Endodermal cell (in vitro differentiated cells): Measurements from ENCODE around the gene BNIPL. TPM values are rescaled to one million over a fixed set of nuclear protein-coding genes. Genes with fewer than 3 reads are reported as not detected.
A peak's percentile ranks its signal among the peaks of the same experiment; 100 is the strongest.

Experiments used
- DNase-seq: peaks from one replicate; pipeline ENCODE4 v3.0.0-alpha.2; 2017
- H3K27ac ChIP-seq: 2 replicates; pipeline ENCODE4 v1.5.1; 2013; ENCODE audit warnings: mild to moderate bottlenecking, low read depth, low read length, moderate library complexity
- H3K27me3 ChIP-seq: 2 replicates; pipeline ENCODE4 v1.6.1; 2013; ENCODE audit warnings: mild to moderate bottlenecking, low read length, moderate library complexity; ENCODE audit not compliant: insufficient read depth, control insufficient read depth, poor library complexity, severe bottlenecking
- H3K36me3 ChIP-seq: 2 replicates; pipeline ENCODE4 v1.7.0; 2013; ENCODE audit warnings: mild to moderate bottlenecking, low read length, moderate library complexity; ENCODE audit not compliant: control insufficient read depth, insufficient read depth
- H3K4me1 ChIP-seq: one replicate; pipeline ENCODE4 v1.7.0; 2013; ENCODE audit warnings: low read length; ENCODE audit not compliant: control insufficient read depth, insufficient read depth
- H3K4me3 ChIP-seq: 2 replicates; pipeline ENCODE4 v1.5.1; 2013; ENCODE audit warnings: mild to moderate bottlenecking, low read length, moderate library complexity
- H3K9ac ChIP-seq: 2 replicates; pipeline ENCODE4 v1.6.1; 2013; ENCODE audit warnings: mild to moderate bottlenecking, low read length, moderate library complexity; ENCODE audit not compliant: poor library complexity, severe bottlenecking; ENCODE audit errors: extremely low read depth
- H3K9me3 ChIP-seq: 2 replicates; pipeline ENCODE4 v1.6.1; 2013; ENCODE audit warnings: mild to moderate bottlenecking, low read length, moderate library complexity; ENCODE audit not compliant: control insufficient read depth
- H3K27ac Mint-ChIP-seq: 2 replicates; pipeline ENCODE4 v1.8.0; 2020; ENCODE audit warnings: mixed read lengths
- H3K27me3 Mint-ChIP-seq: 2 replicates; pipeline ENCODE4 v1.8.0; 2021; ENCODE audit warnings: mild to moderate bottlenecking, mixed read lengths; ENCODE audit not compliant: insufficient read depth
- H3K36me3 Mint-ChIP-seq: 2 replicates; pipeline ENCODE4 v1.8.0; 2020; ENCODE audit warnings: low read depth, mixed read lengths
- H3K4me1 Mint-ChIP-seq: 2 replicates; pipeline ENCODE4 v1.8.0; 2020; ENCODE audit warnings: mixed read lengths
- H3K4me3 Mint-ChIP-seq: 2 replicates; pipeline ENCODE4 v1.8.0; 2020; ENCODE audit warnings: mild to moderate bottlenecking, moderate library complexity, mixed read lengths
- H3K9me3 Mint-ChIP-seq: 2 replicates; pipeline ENCODE4 v1.8.0; 2020; ENCODE audit warnings: mild to moderate bottlenecking, mixed read lengths
- CTCF ChIP-seq: fragments of 200-600 bp; sonication (generic); conservative IDR thresholded peaks from 2 replicates; pipeline ENCODE4 v1.5.0; 2021; ENCODE audit warnings: antibody characterized with exemption, mild to moderate bottlenecking
- WGBS, 2 experiments: methylation state at CpG; one replicate each; pipeline versions ENCODE4 v1.1.5 to v1.1.7; 2013; ENCODE audit warnings: missing lambda C conversion rate in 2 of 2, mixed read lengths in 1 of 2; ENCODE audit not compliant: insufficient coverage in 1 of 2, insufficient read length in 1 of 2; 5-methylcytosine and 5-hydroxymethylcytosine counted together
- total RNA-seq, 2 donors: library from RNA; stranded (reverse); fragmentation: NEBNext Ultra II Directional in 1 of 2; extraction: Animal tissue kit (Norgen Biotek cat#: 25700) in 1 of 2; gene quantifications; 2 replicates in 1 of 2; 3 replicates in 1 of 2; pipeline ENCODE4 v1.2.1, GENCODE V29; 2021

Gene BNIPL
- total RNA-seq, 2 donors from 2014 or later, result 1.6 to 2.9 TPM

GRCh38 chr1:151059109-151060006 lies 23.0 kb downstream of the BNIPL start, which contains the start of gene CDC42SE1:
CDC42SE1 (minus strand) TSS chr1:151059622; CDS start chr1:151055730, 3,892 bp downstream.
- peaks cover 44% of the 10 kb centered on the region for H3K36me3 ChIP-seq
- H3K27me3 Mint-ChIP-seq, result no peaks in the 10 kb centered on the region
- H3K27me3 ChIP-seq, result no peaks in the 10 kb centered on the region
- H3K27ac ChIP-seq, result peak within 1 kb of the TSS; percentile 93
- H3K9ac ChIP-seq, result peak within 1 kb of the TSS; percentile 87
- H3K9me3 Mint-ChIP-seq, result no peaks in the 10 kb centered on the region
- H3K4me3 ChIP-seq, result peak within 1 kb of the TSS; percentile 89
- WGBS, 2 experiments, result 0% methylated on average over 13 to 58 of the region's 58 CpGs
- H3K4me1 Mint-ChIP-seq, result peaks cover 33% of the 10 kb centered on the region
- peak; percentile 82 for TF ChIP-seq CTCF
- H3K4me1 ChIP-seq, result no peaks in the 10 kb centered on the region
- DNase-seq, result peak; percentile 93
- H3K4me3 Mint-ChIP-seq, result peak within 1 kb of the TSS; percentile 94
- H3K27ac Mint-ChIP-seq, result peak within 1 kb of the TSS; percentile 89
- no peaks in the 10 kb centered on the region for H3K9me3 ChIP-seq
- peaks cover 39% of the 10 kb centered on the region for H3K36me3 Mint-ChIP-seq

- H3K4me1 Mint-ChIP-seq, result peaks cover 37% of the 10 kb centered on the region
Measured at GRCh38 chr1:151060007-151060656, 23.7 kb downstream of the BNIPL start, which contains the start of gene MLLT11. MLLT11 (plus strand) TSS chr1:151060397; CDS start chr1:151067225, 6,828 bp downstream.

More at GRCh38 chr1:151060007-151060656, 23.7 kb downstream of the BNIPL start, which contains the start of gene MLLT11:
- Mint-ChIP-seq H3K36me3 (peaks cover 34% of the 10 kb centered on the region), H3K4me3 (peak within 1 kb of the TSS; percentile 94), H3K27ac (peak within 1 kb of the TSS; percentile 89), H3K27me3 (no peaks in the 10 kb centered on the region), H3K9me3 (no peaks in the 10 kb centered on the region)
- peaks cover 42% of the 10 kb centered on the region for H3K36me3 ChIP-seq
- peak within 1 kb of the TSS; percentile 87 for H3K9ac ChIP-seq
- H3K27ac ChIP-seq, result peak within 1 kb of the TSS; percentile 93
- no peaks in the 10 kb centered on the region for H3K27me3 ChIP-seq
- WGBS, 2 experiments, result 0 to 1% methylated on average over 12 to 15 of the region's 15 CpGs
- no peaks in the 10 kb centered on the region for H3K4me1 ChIP-seq
- H3K4me3 ChIP-seq, result peak within 1 kb of the TSS; percentile 89
- no peak for TF ChIP-seq CTCF
- no peaks in the 10 kb centered on the region for H3K9me3 ChIP-seq
- peak; percentile 93 for DNase-seq
